GM21526 (cell line): ENCODE measurements around the gene ABCF2.

Experiments
- ATAC-seq: cut with Tn5 transposase; IDR thresholded peaks from one replicate; pipeline ENCODE4 v1.9.1; 2021; ENCODE audit warnings: moderate library complexity; ENCODE audit not compliant: unreplicated experiment, low FRiP score

ABCF2 gene

GRCh38 chr7:151198945-151199848, 27.8 kb downstream of the ABCF2 start:
- no peak for ATAC-seq

GRCh38 chr7:151197932-151198331, 29.1 kb downstream of the ABCF2 start:
- no peak for ATAC-seq

GRCh38 chr7:151195616-151196450, 31.2 kb downstream of the ABCF2 start:
- ATAC-seq, result no peak

- no peak for ATAC-seq
These were observed 32.8 kb downstream of the ABCF2 start for GRCh38 chr7:151194188-151194587.

GRCh38 chr7:151193203-151193978, 33.6 kb downstream of the ABCF2 start:
- no peak for ATAC-seq

GRCh38 chr7:151192002-151192539, 34.9 kb downstream of the ABCF2 start:
- no peak for ATAC-seq

- no peak for ATAC-seq
These were observed 35.5 kb downstream of the ABCF2 start for GRCh38 chr7:151191544-151191943.

- ATAC-seq, result no peak
These were observed 38.0 kb downstream of the ABCF2 start for GRCh38 chr7:151189038-151189437.

GRCh38 chr7:151188252-151188542, 38.8 kb downstream of the ABCF2 start:
- ATAC-seq, result no peak

GRCh38 chr7:151187409-151188251, 39.4 kb downstream of the ABCF2 start:
- no peak for ATAC-seq

GRCh38 chr7:151186640-151187408, 40.2 kb downstream of the ABCF2 start, which contains the start of gene ASB10:
ASB10 (minus strand) TSS chr7:151187250; CDS start chr7:151187130, 120 bp downstream.
- ATAC-seq, result no peak

- ATAC-seq, result no peak
These were observed 41.0 kb downstream of the ABCF2 start for GRCh38 chr7:151185762-151186639.

GRCh38 chr7:151181011-151181431, 46.0 kb downstream of the ABCF2 start:
- ATAC-seq, result no peak

GRCh38 chr7:151179946-151180345, 47.1 kb downstream of the ABCF2 start:
- ATAC-seq, result no peak

- no peak for ATAC-seq
These were observed 47.6 kb downstream of the ABCF2 start for GRCh38 chr7:151179287-151179860.

GRCh38 chr7:151178831-151179230, 48.2 kb downstream of the ABCF2 start:
- no peak for ATAC-seq

GRCh38 chr7:151178236-151178635, 48.8 kb downstream of the ABCF2 start:
- ATAC-seq, result no peak

GRCh38 chr7:151177310-151177709, 49.7 kb downstream of the ABCF2 start:
- no peak for ATAC-seq
